ENCODE results near the gene COMMD6.

GRCh38 chr13:75508002-75508548 lies 29.6 kb downstream of the COMMD6 start:
- TF ChIP-seq CTCF (IDR thresholded peaks at IDR 0.05) (no peak), POLR2A (IDR thresholded peaks at IDR 0.05) (no peak)

All from adrenal gland (tissue), 5 donors.